H9 (cell line): Measurements from ENCODE around the gene RIMS1. TPM values are rescaled to one million over a fixed set of nuclear protein-coding genes. Genes with fewer than 3 reads are reported as not detected.

Source experiments
- DNase-seq: peaks from one replicate; pipeline ENCODE4 v3.0.0-alpha.2; 2017
- H2AFZ ChIP-seq: one replicate; pipeline ENCODE4 v1.6.1; 2013; ENCODE audit warnings: mild to moderate bottlenecking, low read length, control low read depth, moderate library complexity
- H2AK5ac ChIP-seq: 2 replicates; pipeline ENCODE4 v1.6.1; 2013; ENCODE audit warnings: low read length, control low read depth, mixed read lengths; ENCODE audit not compliant: insufficient read length
- H2BK120ac ChIP-seq: one replicate; pipeline ENCODE4 v1.6.1; 2013; ENCODE audit warnings: low read depth, mild to moderate bottlenecking, low read length, control low read depth, inconsistent platforms; ENCODE audit not compliant: poor library complexity, severe bottlenecking
- H2BK12ac ChIP-seq: 2 replicates; pipeline ENCODE4 v1.6.1; 2013; ENCODE audit warnings: low read length, control low read depth, mixed read lengths, low read depth; ENCODE audit not compliant: insufficient read length
- H2BK15ac ChIP-seq: 2 replicates; pipeline ENCODE4 v1.6.1; 2013; ENCODE audit warnings: low read depth, low read length, control low read depth
- H2BK20ac ChIP-seq: one replicate; pipeline ENCODE4 v1.6.1; 2013; ENCODE audit warnings: low read depth, mild to moderate bottlenecking, low read length, control low read depth, inconsistent platforms; ENCODE audit not compliant: poor library complexity, severe bottlenecking
- H2BK5ac ChIP-seq: 2 replicates; pipeline ENCODE4 v1.6.1; 2013; ENCODE audit warnings: low read length, control low read depth, mixed read lengths; ENCODE audit not compliant: insufficient read length
- H3K14ac ChIP-seq: 2 replicates; pipeline ENCODE4 v1.6.1; 2013; ENCODE audit warnings: low read length, control low read depth; ENCODE audit not compliant: insufficient read depth
- H3K18ac ChIP-seq: 2 replicates; pipeline ENCODE4 v1.6.1; 2013; ENCODE audit warnings: low read depth, mild to moderate bottlenecking, mixed read lengths, low read length, control low read depth; ENCODE audit not compliant: insufficient read length
- H3K23ac ChIP-seq: 2 replicates; pipeline ENCODE4 v1.6.1; 2013; ENCODE audit warnings: low read length, control low read depth, mixed read lengths, low read depth; ENCODE audit not compliant: insufficient read length
- H3K23me2 ChIP-seq: 2 replicates; pipeline ENCODE4 v1.6.1; 2013; ENCODE audit warnings: low read depth, mild to moderate bottlenecking, mixed read lengths, low read length, control low read depth; ENCODE audit not compliant: insufficient read length, poor library complexity, severe bottlenecking
- H3K27ac ChIP-seq: 2 replicates; pipeline ENCODE4 v1.5.1; 2013; ENCODE audit warnings: low read length, control low read depth, mixed read lengths, low read depth; ENCODE audit not compliant: insufficient read length
- H3K27me3 ChIP-seq: 2 replicates; pipeline ENCODE4 v1.6.1; 2013; ENCODE audit warnings: low read length, control low read depth, inconsistent platforms; ENCODE audit not compliant: insufficient read depth
- H3K4ac ChIP-seq: 2 replicates; pipeline ENCODE4 v1.6.1; 2013; ENCODE audit warnings: low read depth, mild to moderate bottlenecking, control low read depth, inconsistent platforms, low read length, moderate library complexity
- H3K4me1 ChIP-seq: 2 replicates; pipeline ENCODE4 v1.6.1; 2013; ENCODE audit warnings: low read length, control low read depth, inconsistent platforms; ENCODE audit not compliant: insufficient read depth
- H3K4me2 ChIP-seq: 2 replicates; pipeline ENCODE4 v1.6.1; 2013; ENCODE audit warnings: low read length, control low read depth, mixed read lengths; ENCODE audit not compliant: insufficient read length, insufficient read depth
- H3K56ac ChIP-seq: 2 replicates; pipeline ENCODE4 v1.6.1; 2013; ENCODE audit warnings: low read depth, mild to moderate bottlenecking, mixed read lengths, low read length, control low read depth; ENCODE audit not compliant: insufficient read length
- H3K79me1 ChIP-seq: 2 replicates; pipeline ENCODE4 v1.6.1; 2013; ENCODE audit warnings: low read depth, mild to moderate bottlenecking, moderate library complexity, low read length, control low read depth, inconsistent platforms; ENCODE audit not compliant: insufficient read depth, poor library complexity, severe bottlenecking
- H3K79me2 ChIP-seq: 2 replicates; pipeline ENCODE4 v1.6.1; 2013; ENCODE audit warnings: low read length, control low read depth, inconsistent platforms; ENCODE audit not compliant: insufficient read depth
- H3K9ac ChIP-seq: 2 replicates; pipeline ENCODE4 v1.6.1; 2013; ENCODE audit warnings: low read length, control low read depth, mixed read lengths; ENCODE audit not compliant: insufficient read length; ENCODE audit errors: extremely low read depth
- H3K9me3 ChIP-seq: one replicate; pipeline ENCODE4 v1.6.1; 2013; ENCODE audit warnings: low read depth, low read length, inconsistent platforms; ENCODE audit not compliant: control insufficient read depth
- H3T11ph ChIP-seq: one replicate; pipeline ENCODE4 v1.6.1; 2013; ENCODE audit warnings: mild to moderate bottlenecking, low read length, control low read depth, inconsistent platforms
- H4K20me1 ChIP-seq: one replicate; pipeline ENCODE4 v1.6.1; 2013; ENCODE audit not compliant: control insufficient read depth, insufficient read length, insufficient read depth
- H4K5ac ChIP-seq: 2 replicates; pipeline ENCODE4 v1.6.1; 2013; ENCODE audit warnings: low read depth, mild to moderate bottlenecking, mixed read lengths, low read length, control low read depth; ENCODE audit not compliant: insufficient read length
- H4K8ac ChIP-seq: replicated peaks from 2 replicates; pipeline ENCODE4 v1.6.1; 2013; ENCODE audit warnings: low read length, control low read depth, mixed read lengths, low read depth; ENCODE audit not compliant: insufficient read length
- H4K91ac ChIP-seq: 2 replicates; pipeline ENCODE4 v1.6.1; 2013; ENCODE audit warnings: low read depth, mild to moderate bottlenecking, moderate library complexity, mixed read lengths, low read length, control low read depth; ENCODE audit not compliant: insufficient read length
- H3K27ac Mint-ChIP-seq, 3 experiments: 2 replicates in 2 of 3; 3 replicates in 1 of 3; pipeline ENCODE4 v1.8.0; 2020 to 2021; ENCODE audit warnings: mixed read lengths in 3 of 3, mild to moderate bottlenecking in 1 of 3, moderate library complexity in 1 of 3
- H3K27me3 Mint-ChIP-seq: 2 replicates; pipeline ENCODE4 v1.8.0; 2021; ENCODE audit warnings: low read depth, mild to moderate bottlenecking, moderate library complexity, mixed read lengths
- H3K36me3 Mint-ChIP-seq, 3 experiments: 2 replicates in 2 of 3; 3 replicates in 1 of 3; pipeline ENCODE4 v1.8.0; 2020 to 2021; ENCODE audit warnings: low read depth in 3 of 3, mixed read lengths in 3 of 3; ENCODE audit not compliant: insufficient read depth in 1 of 3
- H3K4me1 Mint-ChIP-seq, 2 experiments: 2 replicates each; pipeline ENCODE4 v1.8.0; 2020; ENCODE audit warnings: mixed read lengths in 2 of 2
- H3K4me3 Mint-ChIP-seq, 2 experiments: 2 replicates in 1 of 2; 3 replicates in 1 of 2; pipeline ENCODE4 v1.8.0; 2020 to 2021; ENCODE audit warnings: mild to moderate bottlenecking in 2 of 2, mixed read lengths in 2 of 2, moderate library complexity in 1 of 2
- H3K9me3 Mint-ChIP-seq, 2 experiments: 2 replicates in 1 of 2; 3 replicates in 1 of 2; pipeline ENCODE4 v1.8.0; 2020; ENCODE audit warnings: mild to moderate bottlenecking in 2 of 2, mixed read lengths in 2 of 2, moderate library complexity in 1 of 2
- total RNA-seq: library from RNA; stranded (reverse); gene quantifications from 2 replicates; pipeline ENCODE4 v1.2.1, GENCODE V29; 2021
- TF ChIP-seq, protein P1 (sequence below): fragments of 200-600 bp; sonication (generic); conservative IDR thresholded peaks from 3 replicates; pipeline ENCODE4 v1.8.0; 2021; ENCODE audit warnings: antibody characterized with exemption, mild to moderate bottlenecking

The RIMS1 gene
- total RNA-seq, 1 experiment from 2014 or later, result 0.83 TPM

GRCh38 chr6:72205500-72205899, 319.1 kb downstream of the RIMS1 start:
- no peak overlapping the region for H2BK120ac ChIP-seq
- H3K9ac ChIP-seq, result no peak overlapping the region
- TF ChIP-seq, protein P1, sequence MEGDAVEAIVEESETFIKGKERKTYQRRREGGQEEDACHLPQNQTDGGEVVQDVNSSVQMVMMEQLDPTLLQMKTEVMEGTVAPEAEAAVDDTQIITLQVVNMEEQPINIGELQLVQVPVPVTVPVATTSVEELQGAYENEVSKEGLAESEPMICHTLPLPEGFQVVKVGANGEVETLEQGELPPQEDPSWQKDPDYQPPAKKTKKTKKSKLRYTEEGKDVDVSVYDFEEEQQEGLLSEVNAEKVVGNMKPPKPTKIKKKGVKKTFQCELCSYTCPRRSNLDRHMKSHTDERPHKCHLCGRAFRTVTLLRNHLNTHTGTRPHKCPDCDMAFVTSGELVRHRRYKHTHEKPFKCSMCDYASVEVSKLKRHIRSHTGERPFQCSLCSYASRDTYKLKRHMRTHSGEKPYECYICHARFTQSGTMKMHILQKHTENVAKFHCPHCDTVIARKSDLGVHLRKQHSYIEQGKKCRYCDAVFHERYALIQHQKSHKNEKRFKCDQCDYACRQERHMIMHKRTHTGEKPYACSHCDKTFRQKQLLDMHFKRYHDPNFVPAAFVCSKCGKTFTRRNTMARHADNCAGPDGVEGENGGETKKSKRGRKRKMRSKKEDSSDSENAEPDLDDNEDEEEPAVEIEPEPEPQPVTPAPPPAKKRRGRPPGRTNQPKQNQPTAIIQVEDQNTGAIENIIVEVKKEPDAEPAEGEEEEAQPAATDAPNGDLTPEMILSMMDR, result no peak
- no peak overlapping the region for H3K14ac ChIP-seq
- no peak overlapping the region for H2AFZ ChIP-seq
- H4K91ac ChIP-seq, result no peak overlapping the region
- no peak overlapping the region for H2AK5ac ChIP-seq
- no peaks in the 10 kb centered on the region for H3K27me3 Mint-ChIP-seq
- H3K27me3 ChIP-seq, result no peaks in the 10 kb centered on the region
- H3K79me2 ChIP-seq, result no peaks in the 10 kb centered on the region
- no peak overlapping the region for H3K18ac ChIP-seq
- no peak for DNase-seq
- no peak overlapping the region for H2BK12ac ChIP-seq
- no peak overlapping the region for H3K4ac ChIP-seq
- no peaks in the 10 kb centered on the region for H3K9me3 ChIP-seq
- H3T11ph ChIP-seq, result no peak overlapping the region
- H3K27ac ChIP-seq, result no peak overlapping the region
- H2BK5ac ChIP-seq, result no peak overlapping the region
- no peak overlapping the region for H3K23ac ChIP-seq
- H3K4me1 Mint-ChIP-seq, result peaks cover 9 to 13% of the 10 kb centered on the region in 2 experiments
- no peak overlapping the region for H4K8ac ChIP-seq
- no peaks in the 10 kb centered on the region for H3K9me3 Mint-ChIP-seq
- no peaks in the 10 kb centered on the region for H3K79me1 ChIP-seq
- no peak overlapping the region for H3K56ac ChIP-seq
- no peaks in the 10 kb centered on the region for H3K36me3 Mint-ChIP-seq
- H3K4me2 ChIP-seq, result no peak overlapping the region
- H2BK15ac ChIP-seq, result no peak overlapping the region
- H4K20me1 ChIP-seq, result no peaks in the 10 kb centered on the region
- no peak overlapping the region for H4K5ac ChIP-seq
- H3K4me1 ChIP-seq, result no peaks in the 10 kb centered on the region
- no peak overlapping the region for H3K4me3 Mint-ChIP-seq
- H2BK20ac ChIP-seq, result no peak overlapping the region
- H3K23me2 ChIP-seq, result no peaks in the 10 kb centered on the region
- H3K27ac Mint-ChIP-seq, result no peak overlapping the region
